ENCODE results near the gene PRSS57.

DNA sequence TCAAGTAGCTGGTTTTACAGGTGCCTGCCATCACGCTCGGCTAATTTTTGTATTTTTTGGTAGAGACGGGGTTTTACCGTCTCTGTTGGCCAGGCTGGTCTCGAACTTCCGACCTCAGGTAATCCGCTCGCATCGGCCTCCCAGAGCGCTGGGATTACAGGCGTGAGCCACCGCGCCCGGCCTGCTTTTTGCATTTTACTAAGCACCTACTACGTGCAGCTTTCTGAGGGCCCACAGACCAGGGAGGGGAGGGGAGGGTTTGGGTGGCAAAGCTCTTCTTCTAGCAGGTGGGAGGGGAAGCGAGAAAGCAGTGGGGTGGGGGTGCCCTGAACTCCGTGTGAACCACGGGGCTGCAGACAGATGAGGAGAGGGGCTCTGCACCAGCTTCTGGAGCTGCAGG is 28.5 kb upstream of the PRSS57 start:
- TF ChIP-seq EP300 (IDR thresholded peaks at IDR 0.05) = no peak
- no peak for TF ChIP-seq CTCF (IDR thresholded peaks at IDR 0.05)
- no peak for TF ChIP-seq POLR2A (IDR thresholded peaks at IDR 0.05)

All from tibial nerve (tissue), 4 donors.